Stimulated activated CD4-positive, alpha-beta T cell treated with anti-CD3 and anti-CD28 coated beads, Interleukin-1b, Interleukin-23, amount 100 ng/mL, for 24 hours (primary cell): ENCODE results near the gene CCDC15.
"Not testable (repeated sequence)": the region's sequence is repeated elsewhere in the genome, so short reads cannot be mapped to it uniquely, and the experiment has no call there.

Experiments
- DNase-seq, 4 experiments: peaks; one replicate each; pipeline ENCODE4 v3.0.0-alpha.2; 2020; ENCODE audit warnings: low read depth in 4 of 4, low spot score in 1 of 4

The CCDC15 gene

DNA sequence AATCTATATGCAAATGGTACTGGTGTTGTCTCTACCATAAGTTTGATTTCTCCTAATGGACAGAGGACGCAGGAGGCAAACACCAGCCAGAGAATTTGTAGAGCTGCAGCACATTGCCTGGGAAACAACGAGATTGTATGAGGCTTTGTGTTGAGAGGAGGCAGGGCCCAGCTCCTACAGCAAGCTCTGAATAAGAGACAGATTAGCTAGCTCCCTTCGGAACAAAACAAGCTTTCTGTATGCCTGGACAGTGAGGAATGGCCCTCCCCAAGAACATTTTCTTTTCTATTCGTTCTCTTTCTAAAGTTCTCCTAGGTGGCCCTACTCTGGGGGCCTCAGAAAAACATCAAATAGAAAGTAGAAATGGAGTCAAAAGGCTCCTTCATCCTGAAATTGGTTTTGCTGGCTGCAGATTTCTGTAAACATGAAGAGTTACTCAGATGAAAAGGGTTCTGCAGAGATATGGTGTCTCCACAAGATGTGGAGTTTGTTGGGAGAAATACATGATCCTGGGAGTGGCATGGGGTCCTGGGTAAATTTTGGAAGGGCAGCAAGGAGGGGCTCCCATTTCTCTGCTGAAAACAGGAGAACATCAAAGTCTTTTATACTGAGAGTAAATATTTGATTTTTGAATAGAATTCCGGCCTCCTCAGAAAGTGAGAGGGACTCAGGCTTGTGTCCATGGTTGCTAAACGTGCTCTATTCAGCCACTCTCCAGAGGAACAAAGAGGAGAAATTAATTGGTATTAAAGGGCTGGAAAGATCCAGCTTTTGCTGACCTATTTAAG, 11.3 kb upstream of the CCDC15 start:
- DNase-seq: no peak

DNA sequence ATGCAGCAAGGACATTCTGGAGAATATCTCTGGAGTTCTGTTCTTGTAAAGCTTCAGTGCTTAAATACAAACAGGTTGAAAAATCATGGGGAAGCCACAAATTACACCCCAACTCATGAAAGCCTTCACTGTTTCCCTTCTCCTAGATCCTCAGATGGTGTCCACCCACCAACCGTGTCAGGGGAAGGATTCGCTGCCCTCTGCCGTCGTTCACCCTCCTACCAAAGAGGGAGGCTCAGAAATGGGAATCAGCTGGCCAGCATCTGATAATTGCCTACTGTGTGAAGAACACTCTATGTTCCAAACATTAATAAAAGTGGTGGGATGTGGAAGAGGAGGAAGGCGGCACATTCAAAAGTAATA, 10.8 kb upstream of the CCDC15 start:
- DNase-seq: no peak

DNA sequence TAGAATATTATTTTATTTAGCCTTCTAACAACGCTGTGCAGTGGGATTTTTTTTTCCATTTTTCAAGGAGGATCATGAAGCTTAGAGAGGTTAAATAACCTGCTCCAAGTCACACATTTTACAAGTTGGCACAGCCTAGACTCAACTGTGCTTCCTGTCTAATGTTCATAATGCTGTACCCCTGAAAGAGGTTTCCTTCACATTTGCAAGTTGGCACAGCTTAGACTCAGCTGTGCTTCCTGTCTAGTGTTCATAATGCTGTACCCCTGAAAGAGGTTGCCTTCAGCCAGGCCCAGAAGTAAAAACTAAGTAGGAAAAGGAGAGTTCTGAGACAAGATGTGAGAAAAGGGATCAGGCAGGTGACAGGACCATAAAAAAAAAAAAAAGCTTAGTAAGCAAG, 10.3 kb upstream of the CCDC15 start:
- no peak for DNase-seq

DNA sequence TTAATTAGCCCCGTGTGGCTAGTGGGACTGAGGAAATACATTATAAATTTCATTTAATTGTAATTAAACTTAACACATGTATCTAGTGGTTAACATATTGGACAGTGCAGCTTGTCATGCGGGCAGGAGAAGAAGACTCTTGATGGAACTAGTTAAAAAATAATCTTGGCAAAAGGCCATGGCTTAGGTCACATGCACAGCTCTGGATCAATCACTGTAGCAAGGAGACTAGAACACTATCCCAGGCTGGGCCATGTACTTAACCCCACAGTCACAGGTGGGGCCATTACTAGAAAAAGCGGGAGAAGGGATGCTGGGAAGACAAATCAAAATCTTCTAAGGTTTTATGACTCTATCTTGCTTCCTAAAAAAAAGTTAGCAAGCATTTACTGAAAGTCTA, 9.4 kb upstream of the CCDC15 start:
- DNase-seq: no peak

DNA sequence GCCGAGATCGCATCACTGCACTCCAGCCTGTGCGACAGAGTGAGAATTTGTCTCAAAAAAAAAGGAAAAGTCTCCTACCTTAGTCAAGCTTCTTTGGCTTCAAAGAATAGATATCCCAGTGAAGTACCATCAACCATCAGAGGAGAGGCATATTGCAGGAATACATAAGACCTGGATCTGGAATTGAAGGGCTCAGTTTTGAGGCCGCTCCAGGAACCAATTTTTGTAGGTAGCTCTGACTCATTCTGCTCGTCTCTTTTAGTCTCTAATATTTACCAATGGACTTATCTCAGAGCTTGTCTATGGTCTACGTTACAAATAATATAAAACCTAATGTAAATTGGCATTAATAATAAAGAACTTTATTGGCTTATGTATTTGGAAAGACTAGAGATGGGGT, 8.2 kb upstream of the CCDC15 start:
- no peak for DNase-seq

DNA sequence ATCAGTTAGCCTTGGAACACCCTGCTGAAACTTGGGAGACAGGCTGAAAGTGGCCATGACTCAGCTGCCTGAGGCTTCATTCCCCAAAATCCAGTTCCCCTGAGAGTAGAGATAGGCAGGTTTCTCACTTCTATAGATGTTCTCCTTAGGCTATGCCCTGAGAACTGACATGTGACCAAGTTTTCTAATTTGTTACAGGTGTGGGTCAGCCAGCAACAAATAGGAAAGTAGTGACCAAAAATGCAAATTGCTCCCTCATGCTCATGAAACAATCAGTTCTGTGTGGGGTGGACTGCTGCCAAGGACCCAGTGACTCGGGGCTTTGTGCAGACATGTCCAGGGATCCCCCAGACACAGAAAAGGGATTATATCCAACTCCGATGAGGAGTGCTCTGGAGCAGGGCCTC, 7.3 kb upstream of the CCDC15 start:
- DNase-seq: no peak

DNA sequence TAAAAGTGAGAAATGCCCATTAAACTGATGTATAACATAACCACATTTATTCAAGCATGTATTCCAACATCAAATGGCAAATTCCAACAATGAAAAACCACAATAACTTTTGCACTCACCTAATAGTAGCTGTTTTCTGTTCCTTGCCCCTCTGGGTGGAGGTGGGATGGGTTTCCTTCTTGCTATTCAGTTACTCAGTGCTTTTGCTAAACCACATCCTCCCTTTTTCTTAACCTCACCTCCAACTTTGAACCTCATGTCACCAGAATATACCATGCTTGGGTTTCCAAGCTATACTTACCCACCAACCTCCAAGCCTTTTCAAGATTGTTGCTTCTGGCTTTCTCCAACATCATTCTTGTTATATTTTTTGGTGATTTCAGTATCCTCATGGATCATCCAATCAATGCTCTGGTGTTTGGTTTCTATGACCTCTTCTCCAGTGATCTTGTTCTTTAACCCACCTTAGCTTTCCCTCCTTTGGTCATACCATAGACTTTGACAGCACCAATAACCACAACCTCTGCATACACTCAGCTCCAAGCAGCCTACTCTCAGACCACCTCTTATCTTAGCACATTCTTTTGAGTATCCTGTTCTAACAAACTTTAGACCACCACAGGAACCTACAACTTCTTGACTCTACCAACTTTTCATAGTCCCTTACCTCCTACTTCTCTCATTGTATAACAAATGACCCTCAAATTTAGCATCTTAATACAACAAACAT, 3.2 kb upstream of the CCDC15 start:
- no peak for DNase-seq

DNA sequence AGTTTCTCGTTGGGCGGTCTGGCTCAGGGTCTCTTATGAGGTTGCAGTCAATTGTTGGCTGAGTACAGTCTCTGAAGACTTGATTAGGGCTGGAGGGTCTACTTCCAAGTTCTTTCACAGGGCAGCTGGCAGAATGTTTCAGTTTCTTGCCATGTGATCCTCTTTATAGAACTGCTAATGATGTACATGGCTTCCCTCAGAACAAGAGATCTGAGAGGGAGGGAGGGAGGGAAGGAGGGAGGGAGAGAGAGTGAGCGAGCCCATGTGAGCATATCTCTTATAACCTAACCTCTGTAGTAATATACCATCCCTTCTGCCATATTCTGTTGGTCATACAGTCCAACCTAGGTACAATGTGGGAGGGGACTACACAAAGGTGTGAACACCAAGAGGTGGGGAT, 2.7 kb upstream of the CCDC15 start:
- DNase-seq: no peak

DNA sequence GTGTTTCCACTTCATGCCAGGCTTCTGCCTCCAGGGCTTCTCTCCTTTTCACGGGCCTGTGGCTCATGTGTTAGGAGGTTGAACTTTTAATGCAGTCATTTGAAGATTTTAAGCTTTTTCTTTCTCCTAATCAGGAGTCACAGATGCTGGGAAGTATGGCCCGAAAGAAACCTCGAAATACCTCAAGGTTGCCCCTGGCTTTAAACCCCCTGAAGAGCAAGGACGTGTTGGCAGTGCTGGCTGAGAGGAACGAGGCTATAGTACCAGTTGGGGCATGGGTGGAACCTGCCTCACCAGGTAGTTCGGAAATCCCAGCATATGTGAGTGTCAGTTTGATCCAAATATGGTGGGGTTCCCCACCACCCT, 571 bp downstream of the CCDC15 start:
- DNase-seq: no peak

DNA sequence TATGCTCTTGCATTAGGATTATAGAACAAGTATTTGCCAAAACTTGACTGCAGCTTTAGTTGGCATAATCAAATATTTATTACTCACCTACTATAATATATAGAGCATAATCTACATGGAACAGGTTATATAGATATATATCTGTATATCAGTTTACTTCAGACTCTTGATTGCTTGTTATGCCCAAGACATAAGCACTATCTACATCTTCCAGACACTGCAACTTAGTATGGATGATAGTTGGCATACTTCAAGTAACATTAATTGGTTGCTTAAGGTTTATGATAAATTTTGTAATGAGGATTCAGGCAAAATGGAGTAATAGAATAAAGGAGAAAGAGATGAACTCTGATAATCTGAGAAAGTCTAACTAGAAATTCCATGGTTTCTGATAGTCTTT, 1.0 kb downstream of the CCDC15 start:
- DNase-seq: no peak

DNA sequence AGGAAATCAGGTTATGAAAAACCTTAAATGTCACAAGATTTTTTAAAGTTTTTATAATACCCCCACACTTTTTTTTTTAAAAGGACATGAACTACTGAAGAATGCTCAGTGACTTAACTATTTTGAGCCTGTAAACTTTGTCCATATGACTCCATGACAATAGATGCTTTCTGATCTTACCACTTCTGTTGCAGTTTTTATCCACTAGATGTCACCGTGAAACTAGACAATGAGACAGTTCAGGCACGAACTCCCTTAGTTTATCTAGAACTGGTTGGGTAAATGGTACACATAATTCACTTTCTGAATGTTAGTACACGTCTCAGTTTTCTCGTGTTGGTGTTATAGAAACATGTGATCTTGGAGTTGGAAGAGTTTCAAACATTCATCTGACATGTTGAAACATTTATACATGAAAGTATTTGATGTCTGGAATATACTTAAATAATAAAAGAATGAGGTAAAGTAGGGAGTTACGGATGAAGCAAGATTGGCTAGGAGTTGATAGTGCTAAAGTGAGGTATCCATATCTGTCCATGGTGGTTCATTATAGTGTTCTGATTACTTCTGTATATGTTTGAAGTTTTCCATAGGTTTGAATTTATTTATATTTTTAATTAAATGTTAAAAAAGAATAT, 8.1 kb downstream of the CCDC15 start:
- DNase-seq: no peak

DNA sequence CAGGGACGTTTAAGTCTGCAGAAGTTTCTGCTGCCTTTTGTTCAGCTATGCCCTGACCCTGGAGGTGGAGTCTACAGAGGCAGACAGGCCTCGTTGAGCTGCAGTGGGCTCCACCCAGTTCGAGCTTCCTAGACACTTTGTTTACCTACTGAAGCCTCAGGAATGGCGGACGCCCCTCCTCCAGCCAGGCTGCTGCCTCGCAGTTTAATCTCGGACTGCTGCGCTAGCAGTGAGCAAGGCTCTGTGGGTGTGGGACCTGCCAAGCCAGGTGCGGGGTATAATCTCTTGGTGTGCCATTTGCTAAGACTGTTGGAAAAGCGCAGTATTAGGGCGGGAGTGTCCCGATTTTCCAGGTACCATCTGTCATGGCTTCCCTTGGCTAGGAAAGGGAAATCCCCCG, 14.2 kb downstream of the CCDC15 start:
- not testable (repeated sequence) for DNase-seq

DNA sequence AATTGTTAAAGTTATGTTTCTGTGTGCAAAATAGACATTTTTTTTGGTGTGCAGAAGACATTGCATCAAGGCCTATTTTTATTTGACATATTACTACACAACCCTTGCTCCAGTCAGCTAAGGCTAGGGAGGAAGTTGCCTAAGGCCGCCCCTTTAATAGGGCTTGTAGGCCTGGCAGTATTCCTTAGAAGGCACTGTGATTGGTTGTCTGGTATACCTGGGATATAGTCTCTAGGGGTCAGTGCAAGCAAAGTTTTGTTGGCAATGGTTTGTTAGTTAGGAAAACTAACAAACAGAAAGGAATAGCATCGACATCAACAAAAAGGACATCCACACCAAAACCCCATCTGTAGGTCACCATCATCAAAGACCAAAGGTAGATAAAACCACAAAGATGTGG, 16.9 kb downstream of the CCDC15 start:
- no peak for DNase-seq

DNA sequence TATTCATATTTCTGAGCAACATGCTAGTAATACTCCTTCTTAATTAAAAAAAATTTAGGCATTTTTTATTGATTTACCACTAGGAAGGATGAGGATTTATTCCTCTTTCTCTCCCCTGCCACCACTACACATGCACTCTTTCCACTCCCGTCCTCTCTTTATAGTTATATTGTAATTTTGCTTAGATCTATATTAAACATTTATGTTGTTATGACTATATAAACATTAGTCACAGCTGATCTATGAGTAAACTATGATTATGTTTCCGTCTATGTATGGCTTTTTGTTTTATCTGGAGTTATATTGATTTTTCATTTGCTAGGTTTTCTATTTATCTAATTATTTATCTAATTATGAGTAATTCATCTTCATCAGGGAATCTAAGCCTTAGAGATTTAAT, 17.8 kb downstream of the CCDC15 start:
- no peak for DNase-seq

DNA sequence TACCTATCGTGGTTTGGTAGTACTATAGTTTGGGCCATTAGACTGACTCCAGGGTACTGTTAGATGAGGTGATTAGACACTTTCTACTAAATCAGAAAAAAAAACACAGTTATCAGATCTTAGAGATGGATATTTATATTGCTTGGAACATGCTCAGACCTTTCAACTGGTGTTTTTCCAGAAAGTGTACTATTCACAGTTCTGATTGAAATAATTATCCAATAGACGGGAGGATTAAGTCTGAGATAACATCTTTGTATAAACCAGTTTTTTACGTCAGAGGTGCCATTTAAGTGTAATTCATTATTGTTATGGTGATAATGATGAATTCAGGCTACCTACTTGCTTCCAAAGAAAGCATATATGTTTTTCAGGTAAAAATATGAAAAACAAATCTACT, 22.5 kb downstream of the CCDC15 start:
- DNase-seq: no peak

DNA sequence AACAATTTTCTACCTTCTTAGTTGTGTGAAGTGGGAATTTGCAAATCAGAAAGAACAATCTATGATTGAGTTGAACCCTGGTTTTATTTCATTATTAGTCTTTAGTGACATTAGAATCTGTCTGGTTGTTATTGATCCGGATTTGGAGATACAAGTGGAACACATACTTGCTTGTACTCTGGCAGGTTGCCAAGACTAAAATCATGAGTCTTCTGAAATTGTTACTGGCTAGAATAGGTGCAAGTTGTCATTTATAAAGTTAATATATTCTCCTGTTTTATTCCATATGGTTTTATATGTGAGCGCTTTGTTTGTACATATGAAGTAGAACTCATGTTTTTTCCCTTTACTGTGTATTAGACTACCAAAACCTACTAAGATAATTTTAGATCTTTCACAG, 23.0 kb downstream of the CCDC15 start:
- DNase-seq: no peak

DNA sequence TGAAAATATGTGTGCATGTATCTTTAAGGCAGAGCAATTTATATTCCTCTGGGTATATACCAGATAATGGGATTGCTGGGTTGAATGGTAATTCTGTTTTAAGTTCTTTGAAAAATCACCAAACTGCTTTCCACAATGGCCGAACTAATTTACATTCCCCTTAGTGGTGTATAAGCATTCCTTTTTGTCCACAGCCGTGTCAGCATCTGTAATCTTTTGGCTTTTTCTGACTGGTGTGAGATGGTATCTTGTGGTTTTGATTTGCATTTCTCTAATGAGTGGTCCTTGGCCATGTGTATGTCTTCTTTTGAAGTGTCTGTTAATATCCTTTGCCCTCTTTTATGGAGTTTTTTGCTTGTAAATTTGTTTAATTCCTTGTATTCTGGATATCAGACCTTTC, 24.3 kb downstream of the CCDC15 start:
- no peak for DNase-seq

DNA sequence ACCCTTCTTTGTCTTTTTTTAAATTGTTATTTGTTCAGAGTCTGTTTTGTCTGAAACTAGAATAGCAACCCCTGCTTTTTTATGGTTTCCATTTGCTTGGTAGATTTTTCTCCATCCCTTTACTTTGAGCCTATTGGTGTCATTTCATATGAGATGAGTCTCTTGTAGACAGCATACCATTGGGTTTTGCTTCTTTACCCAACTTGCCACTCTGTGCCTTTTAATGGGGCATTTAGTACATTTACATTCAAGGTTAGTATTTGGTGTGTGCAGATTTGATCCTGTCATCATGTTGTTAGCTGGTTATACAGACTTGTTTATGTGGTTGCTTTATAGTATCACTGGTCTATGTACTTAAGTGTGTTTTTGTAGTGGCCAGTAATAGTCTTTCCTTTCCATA, 28.0 kb downstream of the CCDC15 start:
- no peak for DNase-seq

DNA sequence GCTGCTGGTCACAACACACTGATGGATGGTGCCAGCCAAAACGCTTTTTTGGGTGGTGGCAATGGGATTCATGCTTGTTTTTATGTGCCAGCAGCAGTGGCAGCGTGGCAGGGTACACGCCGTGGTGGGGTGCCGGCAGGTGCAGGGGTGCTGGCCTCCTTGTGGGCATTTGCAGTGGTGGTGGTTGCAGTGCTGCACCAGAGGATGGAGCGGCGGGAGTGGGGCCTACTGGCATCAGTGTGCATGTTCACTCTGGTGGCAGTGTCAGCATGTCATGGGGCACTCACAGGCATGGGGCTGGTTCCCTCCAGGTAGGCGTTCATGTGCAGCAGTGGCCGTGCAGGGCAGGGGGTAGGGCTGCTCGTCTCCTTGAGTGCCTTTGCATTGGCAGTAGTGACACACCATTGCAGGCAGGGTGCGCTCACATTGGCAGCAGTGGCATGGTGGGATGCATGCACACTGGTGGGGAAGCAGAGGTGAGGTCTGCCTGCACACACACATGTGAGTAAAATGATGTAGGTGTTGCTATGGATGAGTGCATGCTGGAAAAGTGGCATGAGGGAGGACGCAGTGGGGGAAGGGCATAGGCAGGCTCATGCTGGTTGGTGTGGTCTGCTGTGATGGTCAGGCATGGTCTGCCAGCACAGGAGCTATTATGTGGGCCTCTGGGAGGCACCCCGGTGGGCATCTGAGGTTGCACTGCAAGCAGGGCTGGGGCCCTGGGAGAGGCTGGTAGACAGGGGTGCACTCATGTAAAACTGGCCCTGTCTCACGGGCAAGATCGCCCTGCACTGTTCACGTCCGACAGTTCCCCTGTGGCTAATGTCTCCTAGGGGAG, 29.9 kb downstream of the CCDC15 start:
- no peak for DNase-seq

DNA sequence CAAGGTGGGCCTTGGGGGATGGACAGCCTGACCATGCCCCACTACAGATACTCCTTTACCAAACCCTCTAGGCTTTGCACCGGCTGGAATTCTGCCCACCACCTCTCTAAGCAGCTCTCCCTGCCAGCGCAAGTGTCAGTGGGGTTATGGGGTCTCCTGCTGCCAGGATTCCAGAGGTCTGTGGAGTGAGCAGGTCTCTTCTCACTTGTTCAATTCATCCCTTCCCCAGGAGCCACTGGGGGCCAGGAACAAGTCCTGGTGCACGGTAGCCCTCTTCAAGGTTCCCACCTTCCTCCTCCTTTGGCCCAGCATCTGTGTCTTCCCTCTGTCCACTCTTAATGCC, 30.5 kb downstream of the CCDC15 start:
- DNase-seq: no peak

DNA sequence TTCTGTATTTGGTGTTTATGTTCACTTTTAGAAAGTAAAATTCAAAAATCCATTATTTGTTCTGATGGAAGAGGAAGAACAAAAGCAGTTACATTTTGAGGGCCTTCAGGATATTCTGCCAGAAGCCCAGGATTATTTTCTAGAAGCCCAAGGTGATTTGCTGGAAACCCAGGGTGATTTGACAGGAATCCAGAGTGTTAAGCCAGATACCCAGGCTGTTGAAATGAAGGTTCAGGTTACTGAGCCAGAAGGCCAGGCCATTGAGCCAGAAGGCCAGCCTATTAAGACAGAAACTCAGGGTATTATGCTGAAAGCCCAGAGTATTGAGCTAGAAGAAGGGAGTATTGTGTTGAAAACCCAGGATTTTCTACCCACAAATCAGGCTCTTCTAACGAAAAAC, 33.1 kb downstream of the CCDC15 start:
- DNase-seq: no peak

DNA sequence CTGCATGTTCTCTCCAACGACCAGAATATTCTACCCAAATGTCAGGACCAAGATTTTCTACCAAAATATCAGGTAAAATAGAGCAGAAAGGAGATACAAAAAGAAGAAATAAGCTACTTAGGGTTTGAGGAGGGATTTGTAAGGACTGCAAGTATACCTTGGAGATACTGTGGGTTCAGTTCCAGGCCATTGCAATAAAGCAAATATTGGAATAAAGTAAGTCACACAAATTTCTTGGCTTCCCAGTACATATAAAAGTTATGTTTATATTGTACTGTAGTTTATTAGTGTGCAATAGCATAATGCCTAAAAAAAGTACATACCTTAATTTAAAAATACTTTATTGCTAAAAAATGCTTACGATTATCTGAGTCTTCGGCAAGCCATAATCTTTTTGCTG, 34.1 kb downstream of the CCDC15 start:
- no peak for DNase-seq
